Activated naive CD4-positive, alpha-beta T cell treated with anti-CD3 and anti-CD28 coated beads for 36 hours (primary cell): ENCODE data around the gene PML. TPM values are rescaled to one million over a fixed set of nuclear protein-coding genes. Genes with fewer than 3 reads are reported as not detected.
A peak's percentile ranks its signal among the peaks of the same experiment; 100 is the strongest.
"Not testable (repeated sequence)": the region's sequence is repeated elsewhere in the genome, so short reads cannot be mapped to it uniquely, and the experiment has no call there.

Source experiments
- CTCF ChIA-PET: fragments of 350-600 bp; sonication (Branson Sonifier 250); formaldehyde crosslinking; loops from one replicate; lab custom pipeline; 2021; ENCODE audit warnings: antibody characterized with exemption; lab: Charles Lee
- DNase-seq: peaks from one replicate; pipeline ENCODE4 v3.0.0-alpha.2; 2020
- H3K27ac Mint-ChIP-seq: one replicate; pipeline ENCODE4 v1.8.0; 2021; ENCODE audit warnings: mild to moderate bottlenecking, mixed read lengths
- H3K27me3 Mint-ChIP-seq: one replicate; pipeline ENCODE4 v1.8.0; 2021; ENCODE audit warnings: low read depth, mixed read lengths
- H3K36me3 Mint-ChIP-seq: one replicate; pipeline ENCODE4 v1.8.0; 2021; ENCODE audit warnings: low read depth, mixed read lengths
- H3K4me1 Mint-ChIP-seq: one replicate; pipeline ENCODE4 v1.8.0; 2021; ENCODE audit warnings: low read depth, mixed read lengths
- H3K4me3 Mint-ChIP-seq: one replicate; pipeline ENCODE4 v1.8.0; 2021; ENCODE audit warnings: mild to moderate bottlenecking, moderate library complexity, mixed read lengths
- H3K9me3 Mint-ChIP-seq: one replicate; pipeline ENCODE4 v1.8.0; 2021; ENCODE audit warnings: mixed read lengths
- intact Hi-C: fragments of 100-400 bp; cut with micrococcal nuclease; formaldehyde crosslinking; loops from one replicate; pipeline ENCODE4 v1.15.1; 2023
- total RNA-seq, 2 experiments: library from RNA; stranded (reverse); gene quantifications; one replicate each; pipeline ENCODE4 v1.2.3, GENCODE V29; 2021

PML gene
- total RNA-seq, 2 experiments from 2014 or later, result 69.6 to 70.2 TPM

- no peaks in the 10 kb centered on the region for H3K36me3 Mint-ChIP-seq
- no peak overlapping the region for H3K27ac Mint-ChIP-seq
- H3K4me3 Mint-ChIP-seq, result no peak overlapping the region
- CTCF ChIA-PET, result interaction anchor here (0.9 kb wide), 1 partner anchor 86 kb away, joined by 3 read pairs; no protein-coding TSS in a partner anchor
- H3K4me1 Mint-ChIP-seq, result peaks cover 8% of the 10 kb centered on the region
- no peaks in the 10 kb centered on the region for H3K27me3 Mint-ChIP-seq
- no peak for DNase-seq
- no peaks in the 10 kb centered on the region for H3K9me3 Mint-ChIP-seq
- intact Hi-C loops, result no loop called here
Measured at GRCh38 chr15:74060251-74060650, 65.7 kb downstream of the PML start.

GRCh38 chr15:74062236-74062635 lies 67.7 kb downstream of the PML start:
- intact Hi-C loops, result no loop called here
- H3K36me3 Mint-ChIP-seq, result no peaks in the 10 kb centered on the region
- no peak for DNase-seq
- H3K9me3 Mint-ChIP-seq, result no peaks in the 10 kb centered on the region
- no peak overlapping the region for H3K27ac Mint-ChIP-seq
- peaks cover 8% of the 10 kb centered on the region for H3K4me1 Mint-ChIP-seq
- CTCF ChIA-PET, result no interaction called here
- H3K4me3 Mint-ChIP-seq, result no peak overlapping the region
- no peaks in the 10 kb centered on the region for H3K27me3 Mint-ChIP-seq

DNA sequence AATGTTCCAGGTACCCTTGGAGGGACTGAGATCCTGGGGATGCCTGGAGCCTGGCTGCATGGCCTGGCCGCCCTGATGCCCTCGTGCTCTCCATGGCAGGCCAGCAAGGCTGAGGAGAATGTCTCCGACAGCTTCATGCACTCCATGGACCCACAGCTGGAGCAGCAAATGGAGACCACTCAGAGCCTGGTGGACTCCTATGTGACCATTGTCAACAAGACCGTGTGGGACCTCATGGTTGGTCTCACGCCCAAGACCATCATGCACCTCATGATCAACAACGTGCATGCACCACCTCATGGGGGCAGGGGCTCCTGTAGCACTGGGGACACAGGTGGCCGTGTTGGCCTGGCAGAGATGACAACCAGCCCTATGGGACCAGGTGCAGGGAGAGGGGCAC lies 68.2 kb downstream of the PML start:
- H3K27ac Mint-ChIP-seq, result no peak overlapping the region
- H3K36me3 Mint-ChIP-seq, result no peaks in the 10 kb centered on the region
- no peaks in the 10 kb centered on the region for H3K9me3 Mint-ChIP-seq
- no peak for DNase-seq
- CTCF ChIA-PET, result interaction anchor here (1.0 kb wide), 1 partner anchor 90 kb away, joined by 3 read pairs; no protein-coding TSS in a partner anchor
- H3K4me1 Mint-ChIP-seq, result peaks cover 8% of the 10 kb centered on the region
- H3K4me3 Mint-ChIP-seq, result no peak overlapping the region
- intact Hi-C loops, result no loop called here
- no peaks in the 10 kb centered on the region for H3K27me3 Mint-ChIP-seq

DNA sequence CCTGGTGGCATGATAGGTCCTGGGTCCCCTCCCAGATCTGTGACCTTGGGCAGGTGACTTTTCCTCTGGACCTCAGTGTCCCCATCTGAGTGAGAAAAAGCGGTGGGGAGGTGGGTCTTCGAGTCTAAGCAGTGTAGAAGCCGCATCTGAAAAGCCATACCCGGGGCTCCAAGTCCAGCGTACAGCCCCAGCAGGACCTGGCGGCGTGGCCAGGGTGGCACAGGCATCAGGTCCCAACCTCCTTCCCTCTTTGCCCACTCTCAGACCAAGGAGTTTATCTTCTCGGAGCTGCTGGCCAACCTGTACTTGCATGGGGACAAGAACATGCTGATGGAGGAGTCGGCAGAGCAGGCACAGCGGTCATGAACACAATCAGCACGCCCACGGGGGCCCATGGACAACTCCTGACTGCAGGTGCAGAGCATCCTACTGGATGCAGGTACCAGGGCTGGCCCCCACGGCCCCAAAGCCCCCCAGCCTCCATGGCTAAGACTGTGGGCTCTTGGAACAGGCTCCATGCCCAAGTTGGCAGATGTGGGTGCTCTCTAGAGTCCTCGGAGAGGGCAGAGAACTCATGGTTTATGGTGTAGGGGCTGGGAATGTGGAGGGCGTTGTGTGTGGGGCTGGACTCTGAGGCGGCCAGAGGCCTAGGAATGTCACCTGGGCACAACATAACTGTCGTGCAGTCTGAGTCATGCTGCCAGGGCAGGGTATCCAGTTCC lies 69.1 kb downstream of the PML start:
- H3K4me3 Mint-ChIP-seq, H3K9me3 Mint-ChIP-seq, H3K27me3 Mint-ChIP-seq, intact Hi-C loops, H3K36me3 Mint-ChIP-seq, H3K27ac Mint-ChIP-seq, H3K4me1 Mint-ChIP-seq, DNase-seq: not testable (repeated sequence)
- CTCF ChIA-PET, result interaction anchor here (1.0 kb wide), 1 partner anchor 91 kb away, joined by 3 read pairs; no protein-coding TSS in a partner anchor

DNA sequence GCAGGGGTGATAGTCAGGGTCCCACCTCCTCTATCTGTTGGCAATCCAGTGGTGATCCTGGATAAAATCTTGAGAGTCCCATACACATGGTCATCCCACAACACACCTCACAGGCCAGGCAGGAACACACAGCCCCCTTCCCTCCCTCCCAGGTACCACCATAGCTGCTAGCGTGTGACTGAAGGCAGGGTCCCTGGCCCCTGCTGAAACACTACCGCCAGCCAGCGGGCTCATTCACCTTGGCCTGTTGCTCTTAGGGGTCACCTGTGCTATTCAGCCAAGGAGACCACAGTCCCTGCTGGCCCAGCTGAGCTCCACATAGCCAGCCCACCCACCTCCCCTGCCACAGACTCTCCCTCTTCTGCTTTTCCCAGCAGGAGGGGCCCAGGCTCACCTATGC lies 69.7 kb downstream of the PML start:
- H3K36me3 Mint-ChIP-seq, H3K4me3 Mint-ChIP-seq, DNase-seq, H3K9me3 Mint-ChIP-seq, intact Hi-C loops, CTCF ChIA-PET, H3K27ac Mint-ChIP-seq, H3K4me1 Mint-ChIP-seq, H3K27me3 Mint-ChIP-seq: not testable (repeated sequence)

DNA sequence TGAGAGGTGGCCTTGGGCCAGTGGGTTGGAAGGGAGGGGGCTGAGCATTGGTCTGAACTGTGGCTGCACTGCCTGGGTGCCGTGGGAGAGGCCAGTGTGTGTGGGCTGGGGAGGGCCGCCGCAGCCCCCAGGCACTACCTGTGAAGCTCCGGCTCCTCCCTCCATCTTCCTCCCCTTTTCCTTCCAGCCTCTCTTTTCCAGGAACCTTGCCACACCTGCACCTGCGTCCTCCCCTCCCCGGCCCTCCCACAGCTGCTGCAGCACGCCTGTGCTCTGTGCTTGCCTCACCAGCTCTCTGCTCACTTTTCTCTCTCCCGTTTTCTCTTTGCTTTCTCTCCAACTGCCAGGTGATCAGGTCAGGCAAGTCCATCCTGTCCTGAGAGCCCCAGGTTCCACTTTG lies 70.3 kb downstream of the PML start:
- DNase-seq, H3K27ac Mint-ChIP-seq, H3K4me3 Mint-ChIP-seq, intact Hi-C loops, H3K4me1 Mint-ChIP-seq, H3K9me3 Mint-ChIP-seq, CTCF ChIA-PET, H3K36me3 Mint-ChIP-seq, H3K27me3 Mint-ChIP-seq: not testable (repeated sequence)

DNA sequence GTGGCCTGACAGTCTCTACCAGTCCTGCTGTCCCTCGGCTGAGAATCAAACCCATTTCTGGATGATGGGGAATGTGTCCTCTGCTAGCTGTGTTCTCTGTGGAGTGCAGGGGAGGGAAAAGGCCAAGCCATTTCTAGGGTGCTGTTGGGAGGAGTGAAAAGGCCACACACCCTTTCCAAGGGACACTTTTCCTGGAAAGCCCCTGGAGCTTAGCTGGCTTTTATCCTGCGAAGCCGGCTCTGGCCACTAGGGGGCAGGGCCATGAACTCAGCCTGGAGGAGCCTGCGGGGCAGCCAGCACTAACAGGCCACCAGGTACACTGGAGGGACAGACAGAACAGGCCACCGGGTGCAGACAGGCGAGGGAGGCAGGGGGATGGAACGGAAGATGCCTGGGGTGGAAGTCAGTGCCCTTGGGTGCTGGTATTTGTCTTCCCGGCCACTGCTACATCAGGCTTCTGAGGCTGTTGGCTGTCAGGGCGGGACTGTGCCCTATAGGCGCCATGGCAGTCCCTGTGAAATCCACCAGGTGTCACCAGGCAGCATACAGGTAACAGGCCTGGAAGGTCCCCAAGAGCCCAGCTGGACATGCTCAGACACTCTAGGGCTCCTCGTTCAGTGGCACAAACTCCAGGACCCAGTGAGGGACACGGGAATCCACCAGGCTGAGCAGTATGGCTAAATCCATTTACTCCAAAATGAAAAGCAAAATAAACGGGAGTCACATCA lies 71.3 kb downstream of the PML start:
- H3K27ac Mint-ChIP-seq, H3K4me1 Mint-ChIP-seq, CTCF ChIA-PET, H3K9me3 Mint-ChIP-seq, H3K4me3 Mint-ChIP-seq, intact Hi-C loops, H3K36me3 Mint-ChIP-seq, H3K27me3 Mint-ChIP-seq: not testable (repeated sequence)
- DNase-seq, result peak; percentile 69

GRCh38 chr15:74071645-74072044 lies 77.1 kb downstream of the PML start:
- H3K4me3 Mint-ChIP-seq, H3K27me3 Mint-ChIP-seq, H3K4me1 Mint-ChIP-seq, H3K27ac Mint-ChIP-seq, intact Hi-C loops, H3K9me3 Mint-ChIP-seq, DNase-seq, H3K36me3 Mint-ChIP-seq, CTCF ChIA-PET: not testable (repeated sequence)

DNA sequence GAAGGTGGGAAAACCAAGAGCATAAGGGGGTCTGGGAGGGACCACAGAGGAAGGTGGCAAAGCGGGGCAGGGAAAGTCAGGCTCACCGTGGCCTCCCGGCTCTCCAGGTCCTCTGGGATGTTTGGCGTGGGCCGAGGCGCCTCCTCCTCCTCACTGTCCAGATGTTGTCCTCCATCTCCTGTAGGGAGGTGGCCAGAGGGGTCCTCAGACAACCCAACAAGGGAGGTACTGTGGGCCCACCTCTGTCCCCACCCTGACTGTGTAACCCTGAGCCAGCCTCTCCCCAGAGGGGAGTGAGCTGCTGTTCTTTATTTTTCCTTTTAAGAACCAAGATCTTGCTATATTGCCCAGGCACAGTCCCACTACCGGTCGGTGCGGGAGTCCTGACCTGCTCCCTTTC lies 77.6 kb downstream of the PML start:
- H3K9me3 Mint-ChIP-seq, H3K27ac Mint-ChIP-seq, H3K4me1 Mint-ChIP-seq, H3K4me3 Mint-ChIP-seq, H3K27me3 Mint-ChIP-seq, CTCF ChIA-PET, DNase-seq, intact Hi-C loops, H3K36me3 Mint-ChIP-seq: not testable (repeated sequence)

DNA sequence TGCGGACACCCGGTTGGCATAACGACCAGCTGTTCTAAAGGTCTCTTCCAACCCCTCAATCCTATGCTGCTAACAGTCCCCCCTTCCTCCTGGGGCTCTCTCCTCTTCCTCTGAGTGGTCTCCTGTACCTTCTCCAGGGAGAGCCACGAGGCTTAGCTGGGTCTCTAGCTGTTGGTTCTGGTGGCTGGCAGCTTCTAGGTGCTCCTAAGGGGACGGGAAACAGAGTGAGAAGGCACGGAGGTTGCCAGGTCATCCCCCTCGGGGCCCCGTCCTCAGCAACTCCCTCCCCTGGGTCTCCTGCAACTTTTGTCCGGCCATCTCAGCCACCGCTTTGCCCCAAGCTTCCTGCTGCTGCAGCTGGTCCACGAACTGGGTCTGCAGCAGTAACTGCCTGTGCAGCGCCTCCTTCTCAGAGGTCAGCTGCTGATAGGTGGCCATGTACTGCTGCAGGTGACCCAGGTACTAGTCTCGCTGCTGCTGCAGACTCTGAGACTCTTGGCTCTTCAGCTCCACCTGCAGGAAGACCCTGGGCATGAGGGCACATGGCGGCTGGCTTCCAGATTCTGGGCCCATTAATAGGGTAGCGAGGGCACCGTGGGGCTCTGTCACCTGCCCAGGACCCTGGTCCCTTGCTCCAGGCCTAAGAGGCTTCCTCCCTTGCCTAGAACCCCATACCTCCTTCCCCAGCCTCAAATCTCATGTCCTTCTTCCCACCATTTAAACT lies 78.3 kb downstream of the PML start:
- H3K4me1 Mint-ChIP-seq, H3K36me3 Mint-ChIP-seq, H3K27ac Mint-ChIP-seq, H3K27me3 Mint-ChIP-seq, CTCF ChIA-PET, intact Hi-C loops, H3K4me3 Mint-ChIP-seq, H3K9me3 Mint-ChIP-seq: not testable (repeated sequence)
- DNase-seq, result peak; percentile 65

DNA sequence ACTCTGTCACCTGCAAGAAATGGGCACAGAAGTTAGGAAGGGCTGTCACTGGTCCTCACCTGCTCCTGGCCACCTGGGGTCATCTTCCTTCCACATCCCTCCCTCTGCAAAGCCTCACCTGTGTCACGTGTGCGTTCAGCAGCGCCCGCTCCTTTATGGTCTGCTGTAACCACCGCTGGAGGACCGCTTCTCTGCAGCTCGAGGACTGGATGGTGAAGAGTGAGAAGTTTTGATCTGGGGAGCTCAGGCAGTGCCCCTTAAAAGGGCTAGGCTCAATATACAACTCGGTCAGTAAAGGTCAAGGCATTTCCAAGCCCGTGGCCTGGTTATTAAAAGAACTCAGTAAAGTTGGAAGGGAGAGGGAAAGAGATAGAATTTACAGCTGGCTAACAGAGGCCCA lies 81.3 kb downstream of the PML start:
- H3K27ac Mint-ChIP-seq, H3K4me3 Mint-ChIP-seq, CTCF ChIA-PET, H3K36me3 Mint-ChIP-seq, H3K9me3 Mint-ChIP-seq, H3K4me1 Mint-ChIP-seq, intact Hi-C loops, DNase-seq, H3K27me3 Mint-ChIP-seq: not testable (repeated sequence)

- not testable (repeated sequence) for H3K4me3 Mint-ChIP-seq, H3K27me3 Mint-ChIP-seq, H3K4me1 Mint-ChIP-seq
Measured at GRCh38 chr15:74082450-74082849, 87.9 kb downstream of the PML start, which contains the start of gene GOLGA6A. GOLGA6A (minus strand) TSS chr15:74082550; CDS start chr15:74082509, 41 bp downstream.

More at GRCh38 chr15:74082450-74082849, 87.9 kb downstream of the PML start, which contains the start of gene GOLGA6A:
- DNase-seq, intact Hi-C loops, H3K9me3 Mint-ChIP-seq, H3K36me3 Mint-ChIP-seq, H3K27ac Mint-ChIP-seq, CTCF ChIA-PET: not testable (repeated sequence)
